Fibroblast of skin of left biceps (primary cell): ENCODE data around the gene NRP1.

ENCODE experiments used
- DNase-seq, 2 experiments: peaks; one replicate each; pipeline ENCODE4 v3.0.0-alpha.2; 2013; ENCODE audit warnings: low read depth in 2 of 2

Gene NRP1

DNA sequence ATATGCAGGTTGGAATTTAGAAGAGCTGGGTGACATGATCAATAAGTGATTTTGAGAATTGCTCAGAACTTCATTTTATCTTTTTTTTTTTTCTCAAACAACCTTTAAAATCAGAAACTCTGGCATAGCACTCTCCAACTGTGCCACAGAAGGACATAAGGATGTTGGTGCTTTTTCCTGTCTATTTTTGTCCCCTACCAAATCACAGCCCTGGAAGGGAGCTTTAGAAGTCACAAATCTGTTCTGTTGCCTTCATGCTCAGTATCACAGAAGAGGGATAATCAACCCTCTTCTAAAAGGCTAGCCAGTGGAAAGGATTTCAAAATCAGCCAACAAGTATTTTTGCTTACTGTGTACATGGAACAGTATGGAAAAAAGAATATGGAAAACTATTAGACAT, 14.8 kb upstream of the NRP1 start:
- DNase-seq, result no peak

- no peak for DNase-seq
These were observed 12.7 kb upstream of the NRP1 start for GRCh38 chr10:33347211-33347610.

- no peak for DNase-seq
These were observed 10.8 kb upstream of the NRP1 start for GRCh38 chr10:33345236-33345635.

- DNase-seq, result no peak
These were observed 10.2 kb upstream of the NRP1 start for GRCh38 chr10:33344676-33345075.

- DNase-seq, result no peak
These were observed 7.2 kb upstream of the NRP1 start for GRCh38 chr10:33341637-33342036.

- DNase-seq, result peak; percentile 72 to 74
These were observed 3.0 kb upstream of the NRP1 start for GRCh38 chr10:33337326-33337957.

- no peak for DNase-seq
These were observed 2.3 kb upstream of the NRP1 start for GRCh38 chr10:33336582-33337325.

GRCh38 chr10:33335801-33336581, 1.5 kb upstream of the NRP1 start:
- DNase-seq, result no peak

- DNase-seq, result no peak
These were observed 1.0 kb upstream of the NRP1 start for GRCh38 chr10:33335551-33335800.

DNA sequence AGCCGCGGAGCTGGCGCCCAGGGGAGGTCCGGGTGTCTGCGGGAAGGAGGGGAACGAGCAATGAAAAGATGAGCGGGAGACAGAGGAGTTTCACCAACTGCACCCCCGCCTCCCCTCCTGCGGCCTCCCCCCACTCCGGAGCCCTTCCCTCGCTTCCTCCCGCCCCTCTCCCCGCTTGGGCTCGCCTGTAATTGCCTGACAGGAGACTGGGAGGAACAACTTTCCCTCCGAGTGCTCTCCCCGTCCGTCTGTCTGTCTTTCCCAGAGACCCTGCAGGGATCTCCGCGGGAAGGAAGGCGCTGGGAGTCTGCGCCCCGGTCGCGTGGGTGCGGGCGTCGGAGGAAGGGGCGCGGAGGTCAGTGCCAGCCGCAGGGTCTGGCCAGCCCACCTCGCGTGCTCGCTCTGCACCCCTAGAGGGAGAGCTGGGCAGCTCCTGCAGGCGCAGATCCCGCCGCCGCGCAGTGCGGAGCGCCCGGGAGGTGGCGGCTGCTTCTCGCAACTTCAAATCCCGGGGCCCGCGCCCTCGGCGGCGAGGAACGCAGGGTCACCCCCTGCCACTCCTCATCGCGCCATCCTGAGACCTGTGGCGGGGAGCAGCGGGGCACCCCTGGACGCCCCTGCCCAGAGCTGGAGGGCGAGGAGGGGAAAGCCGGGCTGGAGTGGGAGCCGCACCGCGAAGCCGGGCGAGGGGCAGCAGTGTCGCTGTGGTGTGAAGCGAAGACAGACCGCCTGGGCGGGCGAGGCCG, 511 bp upstream of the NRP1 start:
- peak; percentile 87 for DNase-seq

GRCh38 chr10:33333260-33334101, 986 bp downstream of the NRP1 start:
- no peak for DNase-seq

DNA sequence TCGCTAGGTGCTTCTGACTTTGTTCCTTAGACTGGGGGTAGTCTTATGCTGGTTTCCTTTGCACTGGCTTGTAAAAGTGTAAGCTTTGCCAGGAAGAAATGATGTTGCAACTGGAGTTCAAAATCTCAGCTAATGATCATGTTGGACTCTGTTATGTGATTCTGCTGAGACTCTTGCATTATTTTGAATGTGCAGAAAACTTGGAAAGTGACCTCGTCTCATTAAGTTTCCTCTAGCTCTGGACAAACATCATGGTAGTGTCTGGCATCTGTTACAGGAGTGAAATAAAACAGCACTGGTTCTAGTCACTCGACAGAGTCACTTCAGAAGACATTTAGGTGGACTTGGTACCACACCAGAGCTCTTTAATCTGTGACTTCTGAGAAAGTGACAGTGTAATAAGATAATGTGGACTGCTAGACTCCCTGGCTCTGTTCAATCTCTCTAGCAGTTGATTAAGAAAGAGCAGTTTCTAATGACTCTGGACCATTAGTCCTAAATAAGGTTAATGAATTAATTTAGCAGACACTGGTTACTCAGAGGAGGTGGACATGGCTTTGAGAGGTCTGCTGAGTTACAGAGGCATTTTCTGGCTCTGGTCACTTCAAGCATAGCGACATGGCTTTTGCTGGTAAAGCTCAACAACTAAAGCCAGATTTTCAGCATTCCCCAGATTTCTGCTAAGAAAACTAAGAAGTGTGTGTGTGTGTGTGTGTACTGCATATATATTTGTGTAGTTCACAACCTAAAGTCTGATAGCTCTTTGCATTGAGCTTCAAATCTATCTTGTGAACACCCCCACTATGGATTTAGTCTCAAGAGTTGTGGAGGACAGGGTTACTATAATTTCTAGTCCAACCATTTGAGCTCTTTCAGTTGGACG, 2.0 kb downstream of the NRP1 start:
- DNase-seq, result no peak

DNA sequence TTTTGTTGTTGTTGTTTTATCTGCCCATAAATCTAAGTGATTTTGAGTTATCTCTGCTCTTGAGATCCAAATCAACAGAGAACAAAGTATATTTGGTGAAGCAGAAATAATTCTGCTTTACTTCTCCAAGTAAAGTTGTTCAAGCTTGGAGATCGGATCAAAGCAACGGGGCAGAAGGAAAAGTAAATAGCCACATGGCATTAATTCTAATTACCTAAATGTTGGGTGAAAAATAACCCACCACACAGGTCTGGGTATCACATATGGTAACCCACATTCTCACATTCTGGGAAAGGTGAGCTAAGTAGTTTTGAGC, 3.1 kb downstream of the NRP1 start:
- no peak for DNase-seq

DNA sequence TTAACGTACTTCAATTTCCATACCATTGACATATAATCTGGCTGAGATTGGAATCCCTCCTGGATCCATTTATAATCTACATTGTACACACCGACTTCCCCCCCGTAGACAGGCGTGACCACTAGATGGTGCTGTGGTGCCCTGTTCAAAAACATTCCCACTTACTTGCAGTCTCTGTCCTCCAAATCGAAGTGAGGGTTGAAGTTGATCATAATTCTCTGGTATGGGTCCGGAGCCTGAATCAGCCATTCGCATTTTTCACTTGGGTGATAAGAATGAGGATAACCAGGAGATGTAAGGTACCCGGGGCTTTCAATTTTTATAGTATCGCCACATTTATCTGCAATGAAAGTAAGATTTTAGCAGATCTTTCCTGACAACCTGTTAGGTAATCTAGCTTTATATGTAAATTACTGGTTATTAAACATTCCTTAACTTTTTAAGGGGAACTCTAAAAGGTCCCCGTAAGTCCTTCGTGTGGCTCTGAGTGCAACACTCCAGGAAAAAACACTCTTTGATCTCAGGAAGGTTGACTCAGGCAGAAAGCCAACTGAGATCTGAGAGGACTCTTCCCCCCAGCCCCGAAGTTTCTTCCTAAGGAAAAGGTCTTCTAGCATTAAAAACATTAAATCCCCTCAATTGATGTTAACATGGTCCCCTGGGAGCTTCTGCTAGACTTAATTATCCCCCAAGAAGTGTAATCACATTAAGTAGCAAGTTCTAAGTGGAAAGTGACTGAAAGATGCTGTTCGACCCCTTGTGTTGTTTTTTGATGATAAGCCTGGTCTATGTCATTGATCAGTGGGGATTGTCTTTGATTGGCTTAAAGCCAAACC, 3.7 kb downstream of the NRP1 start:
- peak; percentile 75 to 77 for DNase-seq

DNA sequence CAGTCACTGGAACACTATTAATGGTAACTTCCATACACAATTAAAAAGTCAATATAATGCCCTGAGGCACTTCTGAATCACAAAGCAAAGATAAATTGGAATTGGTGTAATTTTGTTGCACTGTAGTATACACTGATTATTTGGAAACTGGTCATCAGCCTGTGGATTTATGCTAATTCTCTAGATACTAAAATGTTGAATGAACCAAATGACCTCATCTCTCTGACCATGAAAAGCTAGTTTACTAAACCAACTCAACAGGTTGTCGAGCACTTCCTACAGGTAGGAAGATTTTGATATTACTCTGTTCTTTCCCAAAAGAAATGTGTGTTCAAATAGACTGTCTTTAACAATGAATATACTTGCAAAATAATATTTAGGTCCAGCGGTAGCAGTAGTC, 5.3 kb downstream of the NRP1 start:
- no peak for DNase-seq

DNA sequence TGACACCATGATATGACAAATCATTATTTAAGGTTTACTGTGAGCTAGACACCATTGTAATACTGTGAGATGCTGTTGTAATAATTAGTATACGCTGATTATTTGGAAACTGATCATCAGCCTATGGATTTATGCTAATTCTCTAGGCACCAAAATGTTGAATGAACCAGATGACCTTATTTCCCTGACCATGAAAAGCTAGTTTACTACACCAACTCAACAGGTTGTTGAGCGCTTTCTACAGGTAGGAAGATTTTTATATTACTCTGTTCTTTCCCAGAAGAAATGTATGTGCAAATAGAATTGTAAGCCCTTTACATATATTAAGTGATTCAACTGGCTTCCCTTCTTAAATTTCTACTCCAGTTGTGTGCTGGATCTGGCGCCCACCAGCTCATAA, 6.2 kb downstream of the NRP1 start:
- DNase-seq, result no peak

DNA sequence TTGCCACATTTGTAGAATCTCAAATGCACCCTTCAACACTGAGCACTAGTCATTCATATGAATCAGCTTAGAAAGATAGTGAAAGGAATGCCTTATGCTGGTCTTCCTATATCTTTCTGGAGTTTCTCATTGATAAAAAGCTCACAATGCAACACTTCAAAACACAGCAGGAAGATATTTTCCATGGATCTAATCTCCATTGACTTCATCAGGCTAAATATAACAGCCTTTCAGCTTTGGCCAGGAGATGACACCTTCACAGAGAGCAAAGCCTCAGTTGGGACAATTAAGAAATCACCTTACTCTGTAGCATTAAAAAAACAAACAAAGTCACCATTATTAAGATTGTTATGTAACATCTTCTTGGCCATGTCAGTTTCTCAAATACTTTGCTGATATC, 6.7 kb downstream of the NRP1 start:
- DNase-seq, result no peak

- no peak for DNase-seq
These were observed 7.5 kb downstream of the NRP1 start for GRCh38 chr10:33326933-33327332.

DNA sequence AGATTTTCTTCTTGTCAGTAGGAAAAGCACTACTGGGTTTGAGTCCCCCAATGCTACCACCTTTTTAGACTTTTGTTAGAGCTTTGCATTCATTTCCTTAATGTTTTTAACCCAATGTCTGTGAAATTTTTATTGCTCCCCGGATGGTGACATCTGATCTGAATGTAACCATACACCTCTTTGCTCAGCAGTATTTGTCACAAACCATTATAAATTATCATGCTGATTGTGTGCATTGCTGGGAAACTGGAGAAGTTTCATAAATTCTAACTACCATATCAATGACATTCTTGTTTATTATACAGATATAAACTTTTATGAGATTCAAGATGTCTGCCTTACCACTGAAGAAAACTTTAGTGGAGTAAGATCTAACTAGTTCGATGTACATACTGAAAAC, 8.5 kb downstream of the NRP1 start:
- DNase-seq, result no peak

DNA sequence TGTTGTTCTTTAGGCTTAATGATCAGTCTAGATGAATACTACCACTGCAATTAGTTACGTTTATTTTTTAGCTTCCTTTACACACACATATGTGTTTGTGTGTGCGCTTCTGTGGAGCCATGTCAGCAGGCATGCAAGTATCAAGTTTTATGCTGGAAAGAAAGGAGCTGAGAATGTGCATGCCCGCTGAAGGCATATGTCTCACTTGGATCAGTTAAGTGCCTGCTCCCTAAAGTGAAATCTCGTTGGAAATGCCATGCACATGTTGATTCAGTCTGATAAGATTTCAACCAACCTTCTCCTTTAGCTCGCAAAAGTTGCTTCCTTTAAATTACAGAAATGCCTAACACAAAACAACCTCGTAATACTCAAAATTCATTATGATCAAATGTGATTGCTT, 10.7 kb downstream of the NRP1 start:
- no peak for DNase-seq
